HepG2 (cell line): ENCODE data around the gene DDAH2. TPM values are rescaled to one million over a fixed set of nuclear protein-coding genes. Genes with fewer than 3 reads are reported as not detected.

Experiments
- ASH2L ChIP-seq: fragments of 300-600, 200-600 bp; sonication (generic); IDR thresholded peaks from 2 replicates; pipeline ENCODE4 v1.7.0; 2017; ENCODE audit warnings: low read depth, mild to moderate bottlenecking, moderate library complexity, mixed read lengths, low read length; ENCODE audit not compliant: insufficient read length
- ELF3 ChIP-seq: IDR thresholded peaks from 2 replicates; pipeline ENCODE4 v1.6.1; 2016; ENCODE audit warnings: missing genetic modification reagents, missing compliant biosample characterization
- FOSL2 ChIP-seq: sonication (generic); formaldehyde crosslinking; IDR thresholded peaks from 2 replicates; pipeline ENCODE4 v1.4.0; 2020; ENCODE audit warnings: missing genetic modification reagents
- FOXO1 ChIP-seq: sonication (generic); formaldehyde crosslinking; IDR thresholded peaks from 2 replicates; pipeline ENCODE4 v1.4.0; 2020; ENCODE audit warnings: missing genetic modification reagents
- GABPB1 ChIP-seq: IDR thresholded peaks from 2 replicates; pipeline ENCODE4 v1.6.1; 2016; ENCODE audit warnings: mild to moderate bottlenecking, missing genetic modification reagents, moderate library complexity, missing compliant biosample characterization
- GTF3A ChIP-seq: sonication (generic); formaldehyde crosslinking; conservative IDR thresholded peaks from 2 replicates; pipeline ENCODE4 v1.4.0; 2020; ENCODE audit warnings: mild to moderate bottlenecking, missing genetic modification reagents
- HDAC2 ChIP-seq: sonication (generic); formaldehyde crosslinking; IDR thresholded peaks from 2 replicates; pipeline ENCODE4 v1.4.0; 2020; ENCODE audit warnings: missing genetic modification reagents
- HIC2 ChIP-seq: sonication (generic); formaldehyde crosslinking; IDR thresholded peaks from 2 replicates; pipeline ENCODE4 v1.9.0; 2022; ENCODE audit warnings: low read depth, missing genetic modification reagents
- MYPOP ChIP-seq: sonication (generic); formaldehyde crosslinking; IDR thresholded peaks from 2 replicates; pipeline ENCODE4 v1.8.1; 2023; ENCODE audit warnings: mild to moderate bottlenecking, moderate library complexity, missing genetic modification reagents
- NCOA1 ChIP-seq: sonication (generic); formaldehyde crosslinking; IDR thresholded peaks from 2 replicates; pipeline ENCODE4 v1.9.0; 2021; ENCODE audit warnings: missing genetic modification reagents
- NR3C1 ChIP-seq: sonication (generic); formaldehyde crosslinking; IDR thresholded peaks from 2 replicates; pipeline ENCODE4 v1.4.0; 2020; ENCODE audit warnings: missing genetic modification reagents
- PHF5A ChIP-seq: IDR thresholded peaks from one replicate; pipeline ENCODE4 v1.6.1; 2018; ENCODE audit warnings: low read depth, missing genetic modification reagents; ENCODE audit not compliant: unreplicated experiment
- POGK ChIP-seq: sonication (generic); formaldehyde crosslinking; conservative IDR thresholded peaks from 2 replicates; pipeline ENCODE4 v1.8.0; 2022; ENCODE audit warnings: mild to moderate bottlenecking, moderate library complexity, missing genetic modification reagents
- SIX4 ChIP-seq: sonication (generic); formaldehyde crosslinking; IDR thresholded peaks from 2 replicates; pipeline ENCODE4 v1.4.0; 2020; ENCODE audit warnings: missing genetic modification reagents
- TCF7L2 ChIP-seq: IDR thresholded peaks from 2 replicates; pipeline ENCODE4 v1.6.1; 2011; ENCODE audit warnings: mild to moderate bottlenecking, low read depth, low read length, moderate library complexity
- ZBTB39 ChIP-seq: sonication (generic); formaldehyde crosslinking; IDR thresholded peaks from 2 replicates; pipeline ENCODE4 v1.5.0; 2020; ENCODE audit warnings: missing genetic modification reagents
- ZNF143 ChIP-seq: sonication (generic); formaldehyde crosslinking; IDR thresholded peaks from 2 replicates; pipeline ENCODE4 v1.4.0; 2020; ENCODE audit warnings: missing genetic modification reagents
- ZNF276 ChIP-seq: sonication (generic); formaldehyde crosslinking; IDR thresholded peaks from 2 replicates; pipeline ENCODE4 v1.4.0; 2020; ENCODE audit warnings: mild to moderate bottlenecking, low read depth, missing genetic modification reagents
- ZNF580 ChIP-seq: IDR thresholded peaks from 2 replicates; pipeline ENCODE4 v1.6.1; 2016; ENCODE audit warnings: low read depth, borderline replicate concordance
- ZNF614 ChIP-seq: IDR thresholded peaks from 2 replicates; pipeline ENCODE4 v1.6.1; 2018; ENCODE audit warnings: missing biosample characterization, missing genetic modification reagents, inconsistent platforms, borderline replicate concordance
- polyA plus RNA-seq, 8 experiments: library from polyadenylated mRNA; depleted of rRNA in 3 of 8; stranded (reverse) in 7 of 8; unstranded in 1 of 8; fragments of >200 nt; fragmentation: Illumina TruSeq in 4 of 8; extraction: Trizol in 4 of 8; gene quantifications; 2 replicates each; pipeline versions ENCODE4 v1.2.1 to v1.2.3, GENCODE V29; 2011 to 2016; ENCODE audit warnings: low read depth in 4 of 8, missing spikeins in 1 of 8, mixed read lengths in 1 of 8; ENCODE audit not compliant: insufficient read depth in 1 of 8
- total RNA-seq, 5 experiments: library from RNA; depleted of rRNA; stranded (reverse); fragments of >200 nt; fragmentation: Illumina TruSeq; extraction: Trizol; gene quantifications; 2 replicates each; pipeline ENCODE4 v1.2.3, GENCODE V29; 2016; ENCODE audit warnings: low read depth in 1 of 5

DDAH2 gene
- total and polyA plus RNA-seq, 2 of the 13 experiments (the other 11 are each of a cell fraction or from before 2014, with no cell fraction given): 16.4 to 21.1 TPM

GRCh38 chr6:31739639-31740396 lies 10.7 kb upstream of the DDAH2 start, which contains the start of gene MSH5 (continued):
- TF ChIP-seq PHF5A (CRISPR knock-in tag): peak; percentile 82
- no peak for TF ChIP-seq TCF7L2
- TF ChIP-seq MYPOP (CRISPR knock-in tag): peak; percentile 95
- peak; percentile 39 for TF ChIP-seq FOSL2 (CRISPR knock-in tag)
- TF ChIP-seq ZNF614: peak; percentile 53; the same call in 1 of the 2 replicates
- TF ChIP-seq POGK (CRISPR knock-in tag): peak; percentile 93; the same call in 1 of the 2 replicates
- TF ChIP-seq FOXO1 (CRISPR knock-in tag): no peak; the same call in 1 of the 2 replicates
- TF ChIP-seq GTF3A (CRISPR knock-in tag): no peak
- peak; percentile 99 for TF ChIP-seq ZNF276 (CRISPR knock-in tag)
- peak; percentile 58 for TF ChIP-seq HIC2 (CRISPR knock-in tag)
- peak; percentile 92 for TF ChIP-seq SIX4 (CRISPR knock-in tag)
- peak; percentile 70; the same call in 1 of the 2 replicates for TF ChIP-seq ZNF580 (CRISPR knock-in tag)
- TF ChIP-seq GABPB1 (CRISPR knock-in tag): peak; percentile 81
- TF ChIP-seq ASH2L: peak; percentile 35
- peak; percentile 98 for TF ChIP-seq NCOA1 (CRISPR knock-in tag)
- TF ChIP-seq ELF3 (CRISPR knock-in tag): peak; percentile 47
- no peak for TF ChIP-seq NR3C1 (CRISPR knock-in tag)
- TF ChIP-seq ZBTB39 (CRISPR knock-in tag): peak; percentile 93
- TF ChIP-seq ZNF143 (CRISPR knock-in tag): no peak; the same call in none of the 2 replicates
- peak; percentile 67 for TF ChIP-seq HDAC2
